Smooth muscle cell (in vitro differentiated cells): Measurements from ENCODE around the gene YKT6. TPM values are rescaled to one million over a fixed set of nuclear protein-coding genes. Genes with fewer than 3 reads are reported as not detected.

Experiments used
- DNase-seq: peaks from one replicate; lab custom pipeline; 2025; ENCODE audit not compliant: unreplicated experiment; lab: John Stamatoyannopoulos, UW
- H2AFZ ChIP-seq: fragments of 200-600 bp; sonication (generic); 2 replicates; pipeline ENCODE4 v1.6.0; 2016; ENCODE audit warnings: antibody characterized with exemption, low read depth, mild to moderate bottlenecking
- H3F3A ChIP-seq: fragments of 200-600 bp; sonication (generic); 2 replicates; pipeline ENCODE4 v1.6.0; 2017; ENCODE audit warnings: antibody characterized with exemption, low read depth
- H3K27ac ChIP-seq: fragments of 200-600 bp; sonication (generic); 2 replicates; pipeline ENCODE4 v1.5.1; 2016; ENCODE audit warnings: low read depth, mild to moderate bottlenecking
- H3K27me3 ChIP-seq: fragments of 200-600 bp; sonication (generic); 2 replicates; pipeline ENCODE4 v1.6.1; 2016; ENCODE audit warnings: low read depth, mild to moderate bottlenecking
- H3K36me3 ChIP-seq: fragments of 200-600 bp; sonication (generic); 2 replicates; pipeline ENCODE4 v1.5.1; 2016; ENCODE audit warnings: low read depth
- H3K4me1 ChIP-seq: fragments of 200-600 bp; sonication (generic); 2 replicates; pipeline ENCODE4 v1.5.1; 2016; ENCODE audit warnings: low read depth
- H3K4me2 ChIP-seq: fragments of 200-600 bp; sonication (generic); 2 replicates; pipeline ENCODE4 v1.6.0; 2016; ENCODE audit warnings: mild to moderate bottlenecking
- H3K4me3 ChIP-seq: fragments of 200-600 bp; sonication (generic); 2 replicates; pipeline ENCODE4 v1.5.1; 2016; ENCODE audit warnings: mild to moderate bottlenecking
- H3K79me2 ChIP-seq: fragments of 200-600 bp; sonication (generic); 2 replicates; pipeline ENCODE4 v1.6.0; 2016; ENCODE audit warnings: low read depth, mild to moderate bottlenecking
- H3K9ac ChIP-seq: fragments of 200-600 bp; sonication (generic); 2 replicates; pipeline ENCODE4 v1.6.0; 2016; ENCODE audit warnings: low read depth
- H3K9me3 ChIP-seq: fragments of 200-600 bp; sonication (generic); replicated peaks from 2 replicates; pipeline ENCODE4 v1.5.1; 2016; ENCODE audit warnings: low read depth
- H4K20me1 ChIP-seq: fragments of 200-600 bp; sonication (generic); 2 replicates; pipeline ENCODE4 v1.6.0; 2016; ENCODE audit warnings: low read depth
- CTCF ChIP-seq: fragments of 200-600 bp; sonication (generic); IDR thresholded peaks from 2 replicates; pipeline ENCODE4 v1.5.1; 2017; ENCODE audit warnings: borderline replicate concordance, mild to moderate bottlenecking, antibody characterized with exemption; ENCODE audit not compliant: insufficient read depth, poor library complexity, severe bottlenecking
- WGBS: methylation state at CpG from one replicate; pipeline ENCODE4 v1.1.7; 2016; ENCODE audit warnings: low lambda C conversion rate; 5-methylcytosine and 5-hydroxymethylcytosine counted together
- polyA plus RNA-seq: library from polyadenylated mRNA; unstranded; fragments of >200 nt; fragmentation: Nextera tagmentation; extraction: Ambion mirVana; gene quantifications from 2 replicates; pipeline ENCODE4 v1.2.1, GENCODE V29; 2016
- total RNA-seq: library from RNA; depleted of rRNA; stranded (reverse); fragments of >200 nt; gene quantifications from 2 replicates; pipeline ENCODE4 v1.2.3, GENCODE V29; 2014

YKT6 gene
- total and polyA plus RNA-seq, 2 experiments from 2014 or later: 64.2 to 86.5 TPM

GRCh38 chr7:44191171-44191570 is 9.6 kb upstream of the YKT6 start:
- no peak overlapping the region for H3K27ac ChIP-seq
- H4K20me1 ChIP-seq: no peaks in the 10 kb centered on the region
- WGBS: 90% methylated on average over 5 of the region's 5 CpGs
- DNase-seq: no peak
- H3K36me3 ChIP-seq: no peaks in the 10 kb centered on the region
- H3K9ac ChIP-seq: no peak overlapping the region
- no peaks in the 10 kb centered on the region for H3F3A ChIP-seq
- no peaks in the 10 kb centered on the region for H3K4me1 ChIP-seq
- no peak overlapping the region for H2AFZ ChIP-seq
- no peaks in the 10 kb centered on the region for H3K79me2 ChIP-seq
- no peak overlapping the region for H3K4me2 ChIP-seq
- H3K4me3 ChIP-seq: no peak overlapping the region
- no peaks in the 10 kb centered on the region for H3K9me3 ChIP-seq
- TF ChIP-seq CTCF: no peak
- H3K27me3 ChIP-seq: no peaks in the 10 kb centered on the region

DNA sequence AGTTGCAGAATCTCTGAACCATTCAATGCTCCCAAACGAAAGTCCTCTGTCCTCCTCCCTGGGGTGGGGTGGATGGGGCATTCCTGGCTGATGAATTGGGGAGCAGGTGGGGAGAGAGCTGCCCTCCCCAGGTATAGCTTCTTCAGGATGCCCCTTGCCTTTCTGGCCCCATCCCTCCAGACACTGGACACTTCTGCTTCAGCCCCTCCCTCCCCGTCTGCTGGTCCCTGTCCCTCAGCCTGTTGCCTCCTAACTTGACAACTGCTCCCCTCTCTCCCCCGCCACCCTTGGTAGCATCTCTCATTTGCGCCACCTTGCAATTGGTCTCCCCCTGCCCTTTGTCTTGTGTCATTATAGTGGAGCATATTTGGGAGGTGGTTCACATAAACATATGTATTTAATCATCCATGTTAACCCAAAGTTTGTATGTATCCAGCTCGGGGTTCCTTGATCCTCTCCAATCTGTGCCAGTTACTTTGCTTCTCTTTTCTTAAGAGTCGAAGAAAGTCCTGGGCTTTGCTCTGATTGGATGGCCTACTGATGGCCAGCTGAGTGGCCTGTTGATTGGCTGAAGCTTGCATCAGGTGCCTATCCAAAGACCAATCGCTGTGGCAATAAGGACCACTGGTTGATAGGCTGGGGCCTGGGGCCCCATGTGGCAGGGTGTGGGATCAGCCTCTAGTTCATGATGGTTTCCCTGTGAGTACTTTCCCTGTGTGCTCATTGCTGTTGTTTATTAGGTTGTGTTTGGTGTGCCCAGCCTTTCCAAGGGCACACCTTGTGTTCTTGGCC is 7.6 kb upstream of the YKT6 start:
- no peaks in the 10 kb centered on the region for H3K9me3 ChIP-seq
- no peaks in the 10 kb centered on the region for H3K36me3 ChIP-seq
- no peak overlapping the region for H3K4me2 ChIP-seq
- H3K4me1 ChIP-seq: no peaks in the 10 kb centered on the region
- H4K20me1 ChIP-seq: no peaks in the 10 kb centered on the region
- H3K27me3 ChIP-seq: no peaks in the 10 kb centered on the region
- no peak for TF ChIP-seq CTCF
- no peaks in the 10 kb centered on the region for H3K79me2 ChIP-seq
- H3F3A ChIP-seq: no peaks in the 10 kb centered on the region
- H3K4me3 ChIP-seq: no peak overlapping the region
- H3K27ac ChIP-seq: no peak overlapping the region
- no peak for DNase-seq
- no peak overlapping the region for H3K9ac ChIP-seq
- WGBS: 86% methylated on average over 7 of the region's 7 CpGs
- H2AFZ ChIP-seq: no peak overlapping the region

GRCh38 chr7:44194069-44194468 is 6.7 kb upstream of the YKT6 start:
- no peak overlapping the region for H3K9ac ChIP-seq
- no peaks in the 10 kb centered on the region for H3K36me3 ChIP-seq
- H3F3A ChIP-seq: no peaks in the 10 kb centered on the region
- no peaks in the 10 kb centered on the region for H3K4me1 ChIP-seq
- TF ChIP-seq CTCF: no peak
- no peak overlapping the region for H3K27ac ChIP-seq
- no peaks in the 10 kb centered on the region for H4K20me1 ChIP-seq
- no peak overlapping the region for H3K4me2 ChIP-seq
- H3K4me3 ChIP-seq: no peak overlapping the region
- 50% methylated on average over 2 of the region's 2 CpGs for WGBS
- no peaks in the 10 kb centered on the region for H3K9me3 ChIP-seq
- no peaks in the 10 kb centered on the region for H3K79me2 ChIP-seq
- no peaks in the 10 kb centered on the region for H3K27me3 ChIP-seq
- no peak for DNase-seq
- no peak overlapping the region for H2AFZ ChIP-seq
